Kidney (tissue), 14 donors: ENCODE measurements around the gene SYNE3. TPM values are rescaled to one million over a fixed set of nuclear protein-coding genes. Genes with fewer than 3 reads are reported as not detected.

Experiments
- DNase-seq, 5 donors: peaks; one replicate each; pipeline ENCODE4 v3.0.0-alpha.2; 2013 to 2020
- FAIRE-seq: peaks from 2 replicates; lab custom pipeline; 2012; peaks lifted over from hg19 to GRCh38; lab: Jason Lieb, UNC
- H3K27ac ChIP-seq, 2 donors: one replicate each; pipeline ENCODE4 v1.7.0; 2013; ENCODE audit warnings: low read depth in 2 of 2, low read length in 2 of 2, inconsistent platforms in 1 of 2
- H3K27me3 ChIP-seq: one replicate; pipeline ENCODE4 v1.7.1; 2013; ENCODE audit warnings: low read length, inconsistent platforms; ENCODE audit not compliant: control insufficient read depth, insufficient read depth
- H3K36me3 ChIP-seq, 3 donors: one replicate each; pipeline versions ENCODE4 v1.7.0 to v1.7.1; 2013; ENCODE audit warnings: low read length in 3 of 3, control low read depth in 1 of 3, inconsistent platforms in 1 of 3; ENCODE audit not compliant: insufficient read depth in 3 of 3, control insufficient read depth in 2 of 3
- H3K4me1 ChIP-seq, 3 donors: one replicate each; pipeline versions ENCODE4 v1.7.0 to v1.7.1; 2013; ENCODE audit warnings: low read length in 3 of 3, inconsistent platforms in 1 of 3, low read depth in 1 of 3; ENCODE audit not compliant: control insufficient read depth in 2 of 3, insufficient read depth in 2 of 3
- H3K4me3 ChIP-seq, 3 donors: one replicate each; pipeline versions ENCODE4 v1.7.0 to v1.8.1; 2013; ENCODE audit warnings: low read length in 3 of 3, control low read depth in 1 of 3, inconsistent platforms in 1 of 3
- H3K9ac ChIP-seq, 3 donors: one replicate each; pipeline versions ENCODE4 v1.7.0 to v1.7.1; 2013; ENCODE audit warnings: low read length in 3 of 3, control low read depth in 1 of 3, inconsistent platforms in 1 of 3
- H3K9me3 ChIP-seq, 3 donors: one replicate each; pipeline versions ENCODE4 v1.7.0 to v1.7.1; 2013; ENCODE audit warnings: low read length in 3 of 3, control low read depth in 1 of 3, inconsistent platforms in 1 of 3; ENCODE audit not compliant: control insufficient read depth in 2 of 3, insufficient read depth in 1 of 3
- CTCF ChIP-seq: IDR thresholded peaks from 3 replicates; pipeline ENCODE4 v1.5.1; 2012; ENCODE audit warnings: mild to moderate bottlenecking, moderate library complexity, borderline replicate concordance; ENCODE audit not compliant: insufficient read depth; ENCODE audit errors: extremely low read depth
- intact Hi-C: fragments of 100-400 bp; cut with DNase I; formaldehyde crosslinking; loops from one replicate; pipeline ENCODE4 v1.11.1; 2022
- polyA plus RNA-seq: library from polyadenylated mRNA; stranded (reverse); fragments of 350-450 nt; fragmentation: Illumina TruSeq; extraction: RNeasy Lipid Tissue Mini Kit (QIAGEN cat#74804); gene quantifications from one replicate; pipeline ENCODE4 v1.2.3, GENCODE V29; 2014; ENCODE audit warnings: low read depth, low replicate concordance; ENCODE audit not compliant: insufficient read depth
- total RNA-seq: library from RNA; stranded (reverse); fragmentation: NEBNext Ultra II Directional; extraction: Animal tissue kit (Norgen Biotek cat#: 25700); gene quantifications from one replicate; pipeline ENCODE4 v1.2.1, GENCODE V29; 2021
- donor health status: control.
- donor health status: control.
- donor health status: control.
- donor health status: control.
- donor health status: control.
- donor health status: DM: yes; HTN: yes; CAD: no.
- donor health status: Normal renal cell carcinoma (clear cell type).

The SYNE3 gene
- total and polyA plus RNA-seq, 2 donors from 2014 or later = 0.54 to 18.5 TPM

GRCh38 chr14:95498622-95499353 lies 17.7 kb downstream of the SYNE3 start:
- DNase-seq (no peak), FAIRE-seq (no peak)
- Histone ChIP-seq H3K9me3 (no peaks in the 10 kb centered on the region), H3K4me3 (no peak overlapping the region), H3K36me3 (no peaks in the 10 kb centered on the region), H3K27ac (no peak overlapping the region), H3K9ac (no peak overlapping the region), H3K4me1 (peaks cover 0 to 13% (median 2%) of the 10 kb centered on the region in 3 donors), H3K27me3 (no peaks in the 10 kb centered on the region)
- no peak for TF ChIP-seq CTCF
- intact Hi-C loops = no loop called here

GRCh38 chr14:95497561-95498011 lies 18.9 kb downstream of the SYNE3 start:
- H3K27ac ChIP-seq = no peak overlapping the region
- H3K36me3 ChIP-seq = no peaks in the 10 kb centered on the region
- H3K4me1 ChIP-seq = peaks cover 0 to 13% (median 2%) of the 10 kb centered on the region in 3 donors
- intact Hi-C loops = no loop called here
- no peak overlapping the region for H3K9ac ChIP-seq
- no peak for FAIRE-seq
- no peak overlapping the region for H3K4me3 ChIP-seq
- no peaks in the 10 kb centered on the region for H3K9me3 ChIP-seq
- no peak for TF ChIP-seq CTCF
- peak in 4 of 5 donors; percentile 20 to 80 (median 63) for DNase-seq
- H3K27me3 ChIP-seq = no peaks in the 10 kb centered on the region

- no peak overlapping the region for H3K9ac ChIP-seq
- H3K9me3 ChIP-seq = no peaks in the 10 kb centered on the region
- H3K27ac ChIP-seq = no peak overlapping the region
- TF ChIP-seq CTCF = no peak
- DNase-seq (peak in 3 of 5 donors; percentile 44 to 83 (median 46)), FAIRE-seq (no peak)
- H3K4me1 ChIP-seq = peaks cover 0 to 13% (median 2%) of the 10 kb centered on the region in 3 donors
- H3K4me3 ChIP-seq = no peak overlapping the region
- no peaks in the 10 kb centered on the region for H3K27me3 ChIP-seq
- H3K36me3 ChIP-seq = no peaks in the 10 kb centered on the region
- intact Hi-C loops = no loop called here
Measured at GRCh38 chr14:95496690-95497259, 19.7 kb downstream of the SYNE3 start.
